Common myeloid progenitor, CD34-positive (primary cell): Measurements from ENCODE around the gene TM4SF18.

Experiments used
- CTCF ChIA-PET: fragments of 350-600 bp; sonication (Branson Sonifier 250); formaldehyde crosslinking; loops from one replicate; lab custom pipeline; 2021; ENCODE audit warnings: antibody characterized with exemption; lab: Charles Lee
- POLR2A ChIA-PET: fragments of 350-600 bp; sonication (Branson Sonifier 250); formaldehyde crosslinking; loops from one replicate; lab custom pipeline; 2021; ENCODE audit warnings: antibody characterized with exemption; lab: Charles Lee
- DNase-seq, 3 donors: peaks; one replicate each; pipeline versions ENCODE4 v3.0.0 to v3.0.0-alpha.2; 2013
- H3K27ac ChIP-seq, 2 experiments: 1 replicate in 1 of 2; 2 replicates in 1 of 2; pipeline ENCODE4 v1.7.0; 2013; ENCODE audit warnings: inconsistent platforms in 2 of 2, low read length in 2 of 2, mild to moderate bottlenecking in 2 of 2, low read depth in 1 of 2, moderate library complexity in 1 of 2; ENCODE audit not compliant: severe bottlenecking in 2 of 2, insufficient read depth in 1 of 2, poor library complexity in 1 of 2
- H3K27me3 ChIP-seq, 5 experiments: replicated peaks in 2 of 5; 1 replicate in 3 of 5; 2 replicates in 2 of 5; pipeline versions ENCODE4 v1.6.1 to v1.7.0; 2013; ENCODE audit warnings: low read length in 4 of 5, mild to moderate bottlenecking in 2 of 5, moderate library complexity in 2 of 5, inconsistent platforms in 1 of 5; ENCODE audit not compliant: insufficient read depth in 5 of 5, control insufficient read depth in 4 of 5
- H3K36me3 ChIP-seq, 4 experiments: 1 replicate in 2 of 4; 2 replicates in 2 of 4; pipeline versions ENCODE4 v1.6.1 to v1.7.0; 2013; ENCODE audit warnings: low read length in 3 of 4, control low read depth in 1 of 4, mild to moderate bottlenecking in 1 of 4; ENCODE audit not compliant: control insufficient read depth in 4 of 4, insufficient read depth in 4 of 4
- H3K4me1 ChIP-seq, 4 experiments: 1 replicate in 3 of 4; 2 replicates in 1 of 4; pipeline versions ENCODE4 v1.6.1 to v1.7.1; 2013; ENCODE audit warnings: low read length in 3 of 4, mild to moderate bottlenecking in 3 of 4, control low read depth in 1 of 4, inconsistent platforms in 1 of 4, moderate library complexity in 1 of 4; ENCODE audit not compliant: control insufficient read depth in 4 of 4, insufficient read depth in 4 of 4; ENCODE audit errors: control extremely low read depth in 1 of 4
- H3K4me3 ChIP-seq, 7 experiments: 1 replicate in 4 of 7; 2 replicates in 3 of 7; pipeline versions ENCODE4 v1.5.1 to v1.7.0; 2013; ENCODE audit warnings: mild to moderate bottlenecking in 7 of 7, low read length in 6 of 7, moderate library complexity in 6 of 7, inconsistent platforms in 2 of 7, low read depth in 2 of 7, control low read depth in 1 of 7; ENCODE audit not compliant: insufficient read depth in 4 of 7, control insufficient read depth in 1 of 7; ENCODE audit errors: extremely low read depth in 1 of 7
- H3K9me3 ChIP-seq, 5 experiments: 1 replicate in 4 of 5; 2 replicates in 1 of 5; pipeline versions ENCODE4 v1.6.1 to v1.7.1; 2013; ENCODE audit warnings: low read length in 4 of 5, mild to moderate bottlenecking in 2 of 5, inconsistent platforms in 1 of 5, low read depth in 1 of 5, moderate library complexity in 1 of 5; ENCODE audit not compliant: control insufficient read depth in 4 of 5, insufficient read depth in 2 of 5; ENCODE audit errors: control extremely low read depth in 1 of 5
- WGBS: methylation state at CpG from one replicate; pipeline ENCODE4 v1.1.5; 2013; ENCODE audit not compliant: insufficient coverage; 5-methylcytosine and 5-hydroxymethylcytosine counted together

TM4SF18 gene

DNA sequence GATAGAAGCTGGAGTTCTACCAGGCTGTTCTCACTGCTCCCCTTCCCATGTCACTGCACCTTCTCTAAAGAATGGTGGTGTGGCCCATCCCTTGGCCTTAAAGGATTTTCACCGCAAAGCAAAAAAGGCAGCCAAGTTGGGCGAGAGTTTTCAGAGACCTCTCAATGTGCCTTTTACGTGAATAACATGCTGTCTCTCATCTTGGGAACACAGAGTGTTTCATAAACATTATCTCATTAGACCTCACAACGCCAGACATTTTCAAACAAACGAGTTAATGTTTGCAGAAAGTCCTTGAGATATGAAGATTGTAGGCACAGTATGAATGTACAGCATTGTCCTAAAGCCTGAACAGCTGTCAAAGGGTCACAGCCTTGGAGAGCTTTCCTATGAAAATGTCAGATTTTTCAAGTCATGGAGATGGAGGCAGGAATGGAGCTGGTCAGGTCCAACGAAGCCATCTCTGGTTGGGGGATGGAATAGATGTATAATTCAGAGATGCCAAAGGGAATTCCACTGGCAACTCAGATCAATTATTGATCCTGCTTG is 22.7 kb upstream of the TM4SF18 start:
- no peak overlapping the region for H3K27ac ChIP-seq
- peaks cover 0 to 7% (median 0%) of the 10 kb centered on the region in 4 experiments for H3K4me1 ChIP-seq
- no peak for DNase-seq
- H3K27me3 ChIP-seq: no peaks in the 10 kb centered on the region
- no peak overlapping the region for H3K4me3 ChIP-seq
- 98% methylated on average over 5 of the region's 6 CpGs for WGBS
- POLR2A ChIA-PET: interaction anchor here (0.5 to 0.6 kb wide), 2 partner anchors 8 to 17 kb away, joined by 3 to 4 read pairs; no protein-coding TSS in a partner anchor
- H3K36me3 ChIP-seq: no peaks in the 10 kb centered on the region
- no peaks in the 10 kb centered on the region for H3K9me3 ChIP-seq
- CTCF ChIA-PET: interaction anchor here (1.5 to 2.0 kb wide), 3 partner anchors 20 to 125 kb away, joined by 4 to 7 read pairs (median 5); no protein-coding TSS in a partner anchor

DNA sequence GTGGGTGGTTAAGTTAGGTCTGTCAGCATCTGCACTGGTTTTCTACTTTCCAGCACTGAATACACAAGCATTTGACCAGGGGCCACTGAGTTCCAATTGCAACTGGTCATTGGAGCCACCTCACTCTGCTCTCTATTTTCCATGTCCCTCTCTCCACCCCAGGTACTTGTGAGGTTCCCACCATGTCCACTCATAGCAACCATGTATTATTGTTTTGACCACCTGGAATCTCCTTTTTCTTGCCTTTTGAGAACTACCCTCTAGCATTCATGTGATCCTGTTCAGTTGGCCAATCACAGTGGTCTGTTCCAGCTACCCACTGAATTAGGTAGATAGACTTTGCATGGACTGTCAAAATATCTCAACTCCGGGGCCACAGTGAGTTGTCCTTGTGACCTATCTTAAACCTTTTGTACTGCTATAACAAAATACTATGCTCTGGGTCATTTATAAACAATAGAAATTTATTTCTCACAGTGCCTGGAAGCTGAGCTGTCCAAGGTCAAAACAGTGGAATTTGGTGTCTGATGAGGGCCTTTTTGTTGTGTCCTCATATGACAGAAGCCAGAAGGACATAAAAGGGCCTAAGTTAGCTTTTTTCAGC is 20.2 kb upstream of the TM4SF18 start:
- no peak overlapping the region for H3K4me3 ChIP-seq
- CTCF ChIA-PET: interaction anchor here (0.7 to 3.8 kb wide), 6 partner anchors 8 to 125 kb away, joined by 3 to 19 read pairs (median 6); partner anchors contain the start of gene TM4SF4

GRCh38 chr3:149352556-149352955 is 19.1 kb upstream of the TM4SF18 start:
- H3K36me3 ChIP-seq: no peaks in the 10 kb centered on the region
- H3K27me3 ChIP-seq: no peaks in the 10 kb centered on the region
- ChIA-PET POLR2A (interaction anchor here (0.6 kb wide), 1 partner anchor 128 kb away, joined by 10 read pairs; no protein-coding TSS in a partner anchor), CTCF (interaction anchor here (0.6 to 3.8 kb wide), 13 partner anchors 9 to 154 kb away, joined by 3 to 19 read pairs (median 3); partner anchors contain the start of gene TM4SF4)
- 61% methylated on average over 4 of the region's 7 CpGs for WGBS
- DNase-seq: peak; percentile 59 to 72 (median 72)
- H3K9me3 ChIP-seq: no peaks in the 10 kb centered on the region
- peaks cover 0 to 12% (median 1%) of the 10 kb centered on the region in 4 experiments for H3K4me1 ChIP-seq
- peak overlapping the region in 1 of 7 experiments; percentile 7 for H3K4me3 ChIP-seq
- H3K27ac ChIP-seq: no peak overlapping the region

More for the DNA sequence above, 20.2 kb upstream of the TM4SF18 start:
- no peaks in the 10 kb centered on the region for H3K27me3 ChIP-seq
- H3K9me3 ChIP-seq: no peaks in the 10 kb centered on the region
- POLR2A ChIA-PET: no interaction called here
- no peaks in the 10 kb centered on the region for H3K36me3 ChIP-seq
- H3K4me1 ChIP-seq: peaks cover 0 to 12% (median 1%) of the 10 kb centered on the region in 4 experiments
- WGBS: no CpG with 5 or more reads among the region's 1 CpG
- no peak for DNase-seq
- H3K27ac ChIP-seq: no peak overlapping the region

DNA sequence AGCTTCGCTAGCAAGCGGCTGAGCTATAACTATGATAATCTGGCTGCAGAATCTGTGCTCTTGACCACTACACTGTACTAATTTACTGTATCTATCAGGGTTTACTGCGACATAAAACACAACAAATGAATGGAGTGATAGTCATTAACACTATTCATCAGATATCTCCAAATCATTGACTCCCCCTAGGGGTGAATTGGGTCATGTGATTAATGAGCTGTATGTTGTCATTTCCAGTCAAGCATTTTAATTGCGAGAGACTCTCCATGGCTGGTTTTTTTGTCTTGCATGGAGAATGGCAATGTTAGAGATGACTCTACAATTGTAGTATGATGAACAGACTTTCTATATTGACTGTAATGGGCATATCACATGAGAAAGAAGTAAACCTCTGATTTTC is 10.5 kb upstream of the TM4SF18 start:
- Histone ChIP-seq H3K36me3 (no peaks in the 10 kb centered on the region), H3K4me1 (peaks cover 16 to 51% (median 40%) of the 10 kb centered on the region in 4 experiments), H3K4me3 (no peak overlapping the region), H3K9me3 (no peaks in the 10 kb centered on the region), H3K27ac (no peak overlapping the region), H3K27me3 (no peaks in the 10 kb centered on the region)
- ChIA-PET POLR2A (no interaction called here), CTCF (interaction anchor here (1.2 to 2.8 kb wide), 8 partner anchors 9 to 149 kb away, joined by 3 to 19 read pairs (median 4); no protein-coding TSS in a partner anchor)
- WGBS: 100% methylated on average over 3 of the region's 4 CpGs
- DNase-seq: no peak

GRCh38 chr3:149342413-149343380 is 9.3 kb upstream of the TM4SF18 start:
- peak; percentile 72 to 91 (median 86) for DNase-seq

DNA sequence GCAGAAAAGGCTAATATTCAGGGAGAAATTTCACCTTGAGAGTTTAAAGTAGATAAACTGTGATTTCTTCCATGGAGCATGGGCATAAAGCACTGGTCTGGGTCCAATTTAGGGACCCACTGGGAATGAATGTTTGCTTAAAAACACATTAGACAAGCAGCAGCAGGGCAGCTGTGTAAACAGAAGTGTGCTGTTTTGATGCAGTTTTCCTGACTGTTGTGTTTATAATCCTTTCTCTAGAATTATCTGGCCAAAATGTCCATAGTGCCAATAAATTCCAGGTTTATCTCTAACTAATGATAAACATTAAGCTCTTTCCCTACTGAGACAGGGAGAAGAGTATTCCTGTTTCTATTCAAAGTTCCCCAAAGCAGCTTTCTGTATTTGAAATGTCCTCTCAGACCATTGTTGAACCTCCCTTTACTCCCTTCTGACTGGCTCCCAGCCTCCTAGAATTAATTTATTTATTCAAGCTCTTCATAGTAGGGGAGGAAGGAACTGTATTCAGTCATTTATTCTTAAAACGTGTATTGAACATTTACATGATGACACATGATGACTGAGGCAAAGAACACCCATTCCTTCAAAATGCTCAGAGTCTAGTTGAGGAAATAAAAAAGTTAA is 7.0 kb upstream of the TM4SF18 start:
- peak overlapping the region; percentile 61 to 84 for H3K27ac ChIP-seq
- DNase-seq: no peak

More at GRCh38 chr3:149342413-149343380, 9.3 kb upstream of the TM4SF18 start:
- H3K4me1 ChIP-seq: peaks cover 16 to 54% (median 40%) of the 10 kb centered on the region in 4 experiments
- no peaks in the 10 kb centered on the region for H3K36me3 ChIP-seq
- WGBS: 56% methylated on average over 2 of the region's 4 CpGs
- POLR2A ChIA-PET: no interaction called here
- peak overlapping the region in 3 of 7 experiments; percentile 37 to 47 (median 46) for H3K4me3 ChIP-seq
- H3K27ac ChIP-seq: peak overlapping the region; percentile 35 to 71
- CTCF ChIA-PET: interaction anchor here (1.2 to 2.8 kb wide), 8 partner anchors 8 to 56 kb away, joined by 3 to 19 read pairs (median 4); no protein-coding TSS in a partner anchor
- no peaks in the 10 kb centered on the region for H3K27me3 ChIP-seq
- no peaks in the 10 kb centered on the region for H3K9me3 ChIP-seq

More for the DNA sequence above, 7.0 kb upstream of the TM4SF18 start:
- no peaks in the 10 kb centered on the region for H3K9me3 ChIP-seq
- POLR2A ChIA-PET: no interaction called here
- H3K27me3 ChIP-seq: no peaks in the 10 kb centered on the region
- peak overlapping the region in 5 of 7 experiments; percentile 12 to 47 (median 29) for H3K4me3 ChIP-seq
- H3K4me1 ChIP-seq: peaks cover 16 to 54% (median 43%) of the 10 kb centered on the region in 4 experiments
- H3K36me3 ChIP-seq: no peaks in the 10 kb centered on the region
- CTCF ChIA-PET: interaction anchor here (0.9 to 1.7 kb wide), 5 partner anchors 8 to 220 kb away, joined by 3 to 4 read pairs (median 4); no protein-coding TSS in a partner anchor
- WGBS: no CpG with 5 or more reads among the region's 1 CpG
